ENCODE data around the gene TMEM183A. TPM values are rescaled to one million over a fixed set of nuclear protein-coding genes. Genes with fewer than 3 reads are reported as not detected.
A peak's percentile ranks its signal among the peaks of the same experiment; 100 is the strongest.

The TMEM183A gene
- total RNA-seq, 1 experiment from 2014 or later: 59.1 TPM

GRCh38 chr1:202968895-202969295 lies 38.3 kb upstream of the TMEM183A start:
- DNase-seq (ENCODE audit: low read depth, low spot score) (peak; percentile 51), ATAC-seq (peak; percentile 84)
- Histone ChIP-seq H3K4me1 (ENCODE audit: control insufficient read depth, insufficient read depth, low read length) (0 out of 2 replicates have a peak, but pooled peaks cover 9% of the 10 kb centered on the region), H3K27ac (ENCODE audit: low read length) (no peak overlapping the region), H3K27me3 (ENCODE audit: control insufficient read depth, insufficient read depth, low read length) (peaks cover 7% of the 10 kb centered on the region), H3K4me3 (ENCODE audit: low read depth in 2 of 2, low read length in 2 of 2) (no peak overlapping the region), H3K9me3 (ENCODE audit: control insufficient read depth, insufficient read depth, low read depth, low read length) (no peaks in the 10 kb centered on the region), H3K36me3 (ENCODE audit: control insufficient read depth, insufficient read depth, low read length) (no peaks in the 10 kb centered on the region)
- BruUV-seq (replicated peaks): no TSS peak
- CTCF ChIA-PET: no interaction called here
- TF ChIP-seq TCF7L2 (IDR thresholded peaks at IDR 0.05; ENCODE audit: low read depth, low read length) (no peak), CTCF (IDR thresholded peaks at IDR 0.05) (peak; percentile 87), SIN3A (IDR thresholded peaks at IDR 0.05; ENCODE audit: borderline replicate concordance, insufficient read depth, low read depth, low read length) (no peak), REST (IDR thresholded peaks at IDR 0.05; ENCODE audit: insufficient read depth in 1 of 2, low read depth in 2 of 2, low read length in 1 of 2) (no peak), POLR2AphosphoS5 (IDR thresholded peaks at IDR 0.05; ENCODE audit: low read depth, low read length) (no peak)
- intact Hi-C loops (cut with micrococcal nuclease; ENCODE audit: unreplicated experiment) (no loop called here), in situ Hi-C loops (cut with HindIII; ENCODE audit: low pct_unique_long_range_greater_than_20kb, low sequenced_read_pairs) (no loop called here)
- POLR2A ChIA-PET: no interaction called here

- no peaks in the 10 kb centered on the region for H3K9me3 ChIP-seq (ENCODE audit: control insufficient read depth, insufficient read depth, low read depth, low read length)
- TF ChIP-seq SIN3A (IDR thresholded peaks at IDR 0.05; ENCODE audit: borderline replicate concordance, insufficient read depth, low read depth, low read length) (no peak), POLR2AphosphoS5 (IDR thresholded peaks at IDR 0.05; ENCODE audit: low read depth, low read length) (no peak)
- intact Hi-C loops (cut with micrococcal nuclease; ENCODE audit: unreplicated experiment): no loop called here
- 0 out of 2 replicates have a peak, but pooled peaks cover 3% of the 10 kb centered on the region for H3K4me1 ChIP-seq (ENCODE audit: control insufficient read depth, insufficient read depth, low read length)
- ATAC-seq (no peak), DNase-seq (ENCODE audit: low read depth, low spot score) (no peak)
- H3K4me3 ChIP-seq (ENCODE audit: low read depth in 2 of 2, low read length in 2 of 2): no peak overlapping the region
- no peaks in the 10 kb centered on the region for H3K36me3 ChIP-seq (ENCODE audit: control insufficient read depth, insufficient read depth, low read length)
- peaks cover 25% of the 10 kb centered on the region for H3K27me3 ChIP-seq (ENCODE audit: control insufficient read depth, insufficient read depth, low read length)
- in situ Hi-C loops (cut with HindIII; ENCODE audit: low pct_unique_long_range_greater_than_20kb, low sequenced_read_pairs): no loop called here
- no TSS peak for BruUV-seq (replicated peaks)
- ChIA-PET POLR2A (no interaction called here), CTCF (no interaction called here)
- no peak overlapping the region for H3K27ac ChIP-seq (ENCODE audit: low read length)
Observed at GRCh38 chr1:202972046-202972445, 35.1 kb upstream of the TMEM183A start.

GRCh38 chr1:202974856-202975255 lies 32.3 kb upstream of the TMEM183A start:
- POLR2A ChIA-PET: no interaction called here
- no peak overlapping the region for H3K27ac ChIP-seq (ENCODE audit: low read length)
- H3K4me3 ChIP-seq (ENCODE audit: low read depth in 2 of 2, low read length in 2 of 2): no peak overlapping the region
- in situ Hi-C loops (cut with HindIII; ENCODE audit: low pct_unique_long_range_greater_than_20kb, low sequenced_read_pairs) (no loop called here), intact Hi-C loops (cut with micrococcal nuclease; ENCODE audit: unreplicated experiment) (no loop called here)
- H3K4me1 ChIP-seq (ENCODE audit: control insufficient read depth, insufficient read depth, low read length): no peaks in the 10 kb centered on the region
- H3K9me3 ChIP-seq (ENCODE audit: control insufficient read depth, insufficient read depth, low read depth, low read length): no peaks in the 10 kb centered on the region
- CTCF ChIA-PET: no interaction called here
- H3K27me3 ChIP-seq (ENCODE audit: control insufficient read depth, insufficient read depth, low read length): peaks cover 28% of the 10 kb centered on the region
- H3K36me3 ChIP-seq (ENCODE audit: control insufficient read depth, insufficient read depth, low read length): no peaks in the 10 kb centered on the region
- TF ChIP-seq SIN3A (IDR thresholded peaks at IDR 0.05; ENCODE audit: borderline replicate concordance, insufficient read depth, low read depth, low read length) (no peak), POLR2AphosphoS5 (IDR thresholded peaks at IDR 0.05; ENCODE audit: low read depth, low read length) (no peak)
- ATAC-seq (no peak), DNase-seq (ENCODE audit: low read depth, low spot score) (no peak)
- no TSS peak for BruUV-seq (replicated peaks)

Measured in Panc1 (cell line).